SH-SY5Y (cell line): ENCODE data around the gene DDX25.

Experiments
- GATA2 ChIP-seq: IDR thresholded peaks from 2 replicates; pipeline ENCODE4 v1.6.1; 2011; ENCODE audit warnings: mild to moderate bottlenecking, low read depth, low read length
- GATA3 ChIP-seq: IDR thresholded peaks from 2 replicates; pipeline ENCODE4 v1.6.1; 2011; ENCODE audit warnings: low read depth, mild to moderate bottlenecking, low read length, moderate library complexity

DNA sequence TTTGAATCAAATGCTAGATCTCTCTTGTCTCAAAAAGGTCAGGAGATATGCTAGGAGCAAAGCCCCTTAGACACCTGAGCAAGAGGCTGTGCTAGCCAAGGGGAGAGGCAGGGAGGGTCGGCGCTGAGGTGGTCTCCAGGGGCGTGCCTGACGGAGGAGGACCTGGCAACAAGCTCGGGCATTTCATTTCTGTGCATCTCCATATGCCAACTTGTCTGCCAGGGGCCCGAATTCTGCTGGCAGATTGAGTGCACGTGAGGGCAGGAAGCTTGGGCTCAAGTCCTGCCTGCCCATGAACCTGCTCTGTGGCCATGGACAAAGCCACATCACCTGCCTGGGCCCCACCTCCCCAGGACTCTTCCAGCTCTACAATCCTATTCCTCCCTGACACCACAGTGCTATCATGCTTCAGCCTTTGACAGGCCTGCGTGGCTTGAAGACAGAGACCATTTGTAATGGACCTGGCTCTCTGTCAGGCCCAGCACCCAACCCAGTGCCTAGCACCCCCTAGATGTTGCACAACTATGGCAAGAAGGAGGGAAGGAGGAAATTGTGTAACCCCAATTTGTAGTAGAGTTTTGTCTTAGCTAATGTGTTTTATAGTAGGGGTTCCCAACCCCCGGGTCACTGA is 25.3 kb downstream of the DDX25 start:
- TF ChIP-seq GATA2 (no peak), GATA3 (no peak)
